ENCODE data around the gene SH3YL1. TPM values are rescaled to one million over a fixed set of nuclear protein-coding genes. Genes with fewer than 3 reads are reported as not detected.

The SH3YL1 gene
- polyA plus RNA-seq, 1 donor = 119 TPM

DNA sequence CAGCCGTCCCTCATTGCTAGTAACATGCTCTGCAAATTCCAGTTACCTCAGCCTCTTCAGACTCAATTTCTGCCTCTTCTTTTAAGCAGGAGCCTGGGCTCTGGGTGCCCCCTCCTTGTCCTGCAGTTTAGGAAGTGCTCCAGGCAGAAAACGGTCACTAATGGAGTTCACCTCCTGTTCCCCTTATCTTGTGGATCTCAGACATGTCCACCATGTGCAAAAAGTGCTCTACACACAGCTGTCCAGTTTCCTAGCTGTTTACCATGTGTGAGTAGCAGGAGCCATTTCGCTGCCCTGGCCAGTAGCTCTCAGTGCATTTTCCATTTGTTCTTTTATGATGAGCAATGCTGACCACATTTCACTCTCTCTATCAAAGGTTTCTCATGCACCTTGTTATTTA is 4.9 kb downstream of the SH3YL1 start:
- WGBS (ENCODE audit: insufficient coverage, low lambda C conversion rate) = no CpG with 5 or more reads among the region's 3 CpGs
- Histone ChIP-seq H3K4me3 (ENCODE audit: low read length) (no peak overlapping the region), H3K36me3 (ENCODE audit: control insufficient read depth, insufficient read depth, low read length) (no peaks in the 10 kb centered on the region), H3K27ac (ENCODE audit: low read length) (no peak overlapping the region), H3K27me3 (ENCODE audit: control insufficient read depth, insufficient read depth, low read length) (no peaks in the 10 kb centered on the region), H3K4me1 (ENCODE audit: control insufficient read depth, insufficient read depth, low read length) (peaks cover 15% of the 10 kb centered on the region), H3K9me3 (ENCODE audit: control insufficient read depth, low read depth, low read length) (no peaks in the 10 kb centered on the region)
- DNase-seq = no peak

GRCh38 chr2:257842-258241 is 6.0 kb downstream of the SH3YL1 start:
- Histone ChIP-seq H3K4me1 (ENCODE audit: control insufficient read depth, insufficient read depth, low read length) (peaks cover 15% of the 10 kb centered on the region), H3K9me3 (ENCODE audit: control insufficient read depth, low read depth, low read length) (no peaks in the 10 kb centered on the region), H3K27ac (ENCODE audit: low read length) (no peak overlapping the region), H3K4me3 (ENCODE audit: low read length) (no peak overlapping the region), H3K27me3 (ENCODE audit: control insufficient read depth, insufficient read depth, low read length) (no peaks in the 10 kb centered on the region), H3K36me3 (ENCODE audit: control insufficient read depth, insufficient read depth, low read length) (no peaks in the 10 kb centered on the region)
- WGBS (ENCODE audit: insufficient coverage, low lambda C conversion rate) = no CpG with 5 or more reads among the region's 2 CpGs
- DNase-seq = no peak

GRCh38 chr2:257429-257828 is 6.4 kb downstream of the SH3YL1 start:
- H3K27me3 ChIP-seq (ENCODE audit: control insufficient read depth, insufficient read depth, low read length) = no peaks in the 10 kb centered on the region
- H3K27ac ChIP-seq (ENCODE audit: low read length) = no peak overlapping the region
- peaks cover 15% of the 10 kb centered on the region for H3K4me1 ChIP-seq (ENCODE audit: control insufficient read depth, insufficient read depth, low read length)
- peaks cover 4% of the 10 kb centered on the region for H3K36me3 ChIP-seq (ENCODE audit: control insufficient read depth, insufficient read depth, low read length)
- H3K9me3 ChIP-seq (ENCODE audit: control insufficient read depth, low read depth, low read length) = no peaks in the 10 kb centered on the region
- no CpG with 5 or more reads among the region's 3 CpGs for WGBS (ENCODE audit: insufficient coverage, low lambda C conversion rate)
- DNase-seq = no peak
- no peak overlapping the region for H3K4me3 ChIP-seq (ENCODE audit: low read length)

GRCh38 chr2:256094-256493 is 7.7 kb downstream of the SH3YL1 start:
- H3K36me3 ChIP-seq (ENCODE audit: control insufficient read depth, insufficient read depth, low read length) = peaks cover 17% of the 10 kb centered on the region
- H3K4me3 ChIP-seq (ENCODE audit: low read length) = no peak overlapping the region
- DNase-seq = no peak
- no peak overlapping the region for H3K27ac ChIP-seq (ENCODE audit: low read length)
- H3K27me3 ChIP-seq (ENCODE audit: control insufficient read depth, insufficient read depth, low read length) = no peaks in the 10 kb centered on the region
- WGBS (ENCODE audit: insufficient coverage, low lambda C conversion rate) = 100% methylated on average over 2 of the region's 3 CpGs
- H3K4me1 ChIP-seq (ENCODE audit: control insufficient read depth, insufficient read depth, low read length) = peaks cover 10% of the 10 kb centered on the region
- H3K9me3 ChIP-seq (ENCODE audit: control insufficient read depth, low read depth, low read length) = no peaks in the 10 kb centered on the region

DNA sequence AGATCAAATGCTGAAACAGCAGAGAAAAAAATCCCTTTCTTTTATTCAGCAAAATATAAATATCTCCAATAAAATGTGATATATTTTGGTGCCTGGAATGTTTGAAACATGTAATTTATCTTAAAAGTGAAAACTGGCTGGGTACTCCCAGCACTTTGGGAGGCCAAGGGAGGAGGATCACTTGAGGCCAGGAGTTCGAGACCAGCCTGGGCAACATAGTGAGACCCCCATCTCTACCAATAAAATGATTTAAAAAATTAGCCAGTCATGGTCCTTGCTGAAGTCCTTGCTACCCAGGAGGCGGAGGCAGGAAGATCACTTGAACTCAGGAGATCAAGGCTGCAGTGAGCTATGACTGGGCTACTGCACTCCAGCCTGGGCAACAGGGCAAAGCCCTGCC is 8.6 kb downstream of the SH3YL1 start:
- Histone ChIP-seq H3K27me3 (ENCODE audit: control insufficient read depth, insufficient read depth, low read length) (no peaks in the 10 kb centered on the region), H3K4me3 (ENCODE audit: low read length) (no peak overlapping the region), H3K9me3 (ENCODE audit: control insufficient read depth, low read depth, low read length) (no peaks in the 10 kb centered on the region), H3K27ac (ENCODE audit: low read length) (no peak overlapping the region), H3K36me3 (ENCODE audit: control insufficient read depth, insufficient read depth, low read length) (peaks cover 21% of the 10 kb centered on the region), H3K4me1 (ENCODE audit: control insufficient read depth, insufficient read depth, low read length) (peaks cover 3% of the 10 kb centered on the region)
- 100% methylated on average over 1 of the region's 2 CpGs for WGBS (ENCODE audit: insufficient coverage, low lambda C conversion rate)
- no peak for DNase-seq

- Histone ChIP-seq H3K4me1 (ENCODE audit: control insufficient read depth, insufficient read depth, low read length) (no peaks in the 10 kb centered on the region), H3K27me3 (ENCODE audit: control insufficient read depth, insufficient read depth, low read length) (no peaks in the 10 kb centered on the region), H3K9me3 (ENCODE audit: control insufficient read depth, low read depth, low read length) (no peaks in the 10 kb centered on the region), H3K4me3 (ENCODE audit: low read length) (no peak overlapping the region), H3K36me3 (ENCODE audit: control insufficient read depth, insufficient read depth, low read length) (peaks cover 28% of the 10 kb centered on the region), H3K27ac (ENCODE audit: low read length) (no peak overlapping the region)
- no CpG with 5 or more reads among the region's 7 CpGs for WGBS (ENCODE audit: insufficient coverage, low lambda C conversion rate)
- no peak for DNase-seq
These were observed 9.6 kb downstream of the SH3YL1 start for GRCh38 chr2:254241-254640.

DNA sequence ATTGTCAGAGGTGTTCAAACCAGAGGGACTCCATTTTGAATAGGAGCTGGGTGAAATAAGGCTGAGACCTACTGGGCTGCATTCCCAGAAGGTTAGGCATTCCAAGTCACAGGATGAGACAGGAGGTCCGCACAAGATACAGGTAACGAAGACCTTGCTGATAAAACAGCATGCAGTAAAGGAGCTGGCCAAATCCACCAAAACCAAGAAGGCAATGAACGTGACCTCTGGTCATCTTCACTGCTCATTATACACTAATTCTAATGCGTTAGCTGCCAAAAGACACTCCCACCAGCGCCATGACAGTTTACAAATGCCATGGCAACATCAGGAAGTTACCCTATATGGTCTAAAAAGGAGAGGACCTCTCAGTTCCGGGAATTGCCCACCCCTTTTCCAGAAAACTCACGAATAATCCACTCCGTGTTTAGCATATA is 10.6 kb downstream of the SH3YL1 start:
- 100% methylated on average over 1 of the region's 8 CpGs for WGBS (ENCODE audit: insufficient coverage, low lambda C conversion rate)
- H3K4me3 ChIP-seq (ENCODE audit: low read length) = no peak overlapping the region
- H3K27ac ChIP-seq (ENCODE audit: low read length) = no peak overlapping the region
- H3K9me3 ChIP-seq (ENCODE audit: control insufficient read depth, low read depth, low read length) = no peaks in the 10 kb centered on the region
- H3K27me3 ChIP-seq (ENCODE audit: control insufficient read depth, insufficient read depth, low read length) = no peaks in the 10 kb centered on the region
- DNase-seq = no peak
- peaks cover 33% of the 10 kb centered on the region for H3K36me3 ChIP-seq (ENCODE audit: control insufficient read depth, insufficient read depth, low read length)
- H3K4me1 ChIP-seq (ENCODE audit: control insufficient read depth, insufficient read depth, low read length) = no peaks in the 10 kb centered on the region

DNA sequence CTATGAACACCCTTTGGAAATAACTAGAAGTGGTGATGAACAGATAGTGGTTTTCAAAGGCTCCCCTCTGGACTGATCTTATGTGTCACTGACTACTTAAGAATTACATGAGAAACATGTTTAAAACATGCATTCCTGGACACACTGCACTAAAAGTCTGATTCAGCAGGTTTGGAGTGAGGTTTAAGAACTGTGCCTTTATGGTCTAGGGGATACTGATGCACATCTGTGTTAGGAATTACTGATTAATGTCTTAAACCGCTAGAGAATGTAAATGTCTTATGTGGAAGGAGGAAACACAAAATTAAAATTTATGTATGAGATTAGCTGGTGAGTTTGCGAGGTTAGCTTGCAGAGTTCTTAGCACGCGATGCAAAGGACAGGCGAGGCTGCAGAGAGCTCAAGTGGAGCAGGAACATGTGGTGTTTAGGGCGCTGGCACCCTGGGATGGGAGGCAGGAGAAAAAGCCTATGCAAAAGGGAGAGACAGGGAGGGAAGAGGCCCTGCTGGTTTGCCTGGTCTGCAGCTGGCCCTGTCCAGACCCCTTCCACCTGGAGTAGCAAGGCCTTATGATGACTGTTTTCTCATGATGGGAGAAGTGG is 11.7 kb downstream of the SH3YL1 start:
- no peak for DNase-seq
- WGBS (ENCODE audit: insufficient coverage, low lambda C conversion rate) = 80% methylated on average over 1 of the region's 6 CpGs
- no peaks in the 10 kb centered on the region for H3K9me3 ChIP-seq (ENCODE audit: control insufficient read depth, low read depth, low read length)

DNA sequence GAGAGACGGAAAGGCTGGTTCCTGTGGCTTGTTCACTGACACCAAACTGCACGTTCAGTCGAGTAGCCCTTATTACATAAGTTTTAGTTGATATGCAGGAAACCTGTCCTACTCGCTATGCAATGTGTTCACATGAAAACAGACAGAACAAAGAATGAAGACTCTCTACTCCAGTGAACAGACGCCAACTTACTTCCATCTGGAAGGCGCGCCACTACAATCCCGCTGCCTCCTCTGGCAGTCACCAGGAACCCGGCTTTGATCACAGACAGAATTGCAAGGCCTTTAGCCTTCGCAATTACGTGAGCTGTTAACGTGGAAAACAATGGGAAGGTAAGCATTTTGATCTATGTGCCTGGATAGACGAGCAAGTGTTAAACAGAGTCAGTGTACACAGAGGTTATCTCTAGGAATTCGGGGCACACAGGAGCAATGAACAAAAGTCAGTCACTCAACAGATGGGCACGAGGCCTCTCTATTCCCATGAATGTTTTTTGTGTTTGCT is 14.2 kb downstream of the SH3YL1 start:
- 73% methylated on average over 2 of the region's 15 CpGs for WGBS (ENCODE audit: insufficient coverage, low lambda C conversion rate)
- no peaks in the 10 kb centered on the region for H3K27me3 ChIP-seq (ENCODE audit: control insufficient read depth, insufficient read depth, low read length)
- no peak overlapping the region for H3K4me3 ChIP-seq (ENCODE audit: low read length)
- H3K4me1 ChIP-seq (ENCODE audit: control insufficient read depth, insufficient read depth, low read length) = no peaks in the 10 kb centered on the region
- no peaks in the 10 kb centered on the region for H3K9me3 ChIP-seq (ENCODE audit: control insufficient read depth, low read depth, low read length)
- H3K27ac ChIP-seq (ENCODE audit: low read length) = no peak overlapping the region
- H3K36me3 ChIP-seq (ENCODE audit: control insufficient read depth, insufficient read depth, low read length) = peaks cover 51% of the 10 kb centered on the region
- DNase-seq = no peak

More for the DNA sequence above, 11.7 kb downstream of the SH3YL1 start:
- Histone ChIP-seq H3K27ac (ENCODE audit: low read length) (no peak overlapping the region), H3K36me3 (ENCODE audit: control insufficient read depth, insufficient read depth, low read length) (peaks cover 37% of the 10 kb centered on the region), H3K4me3 (ENCODE audit: low read length) (no peak overlapping the region), H3K4me1 (ENCODE audit: control insufficient read depth, insufficient read depth, low read length) (no peaks in the 10 kb centered on the region), H3K27me3 (ENCODE audit: control insufficient read depth, insufficient read depth, low read length) (no peaks in the 10 kb centered on the region)

DNA sequence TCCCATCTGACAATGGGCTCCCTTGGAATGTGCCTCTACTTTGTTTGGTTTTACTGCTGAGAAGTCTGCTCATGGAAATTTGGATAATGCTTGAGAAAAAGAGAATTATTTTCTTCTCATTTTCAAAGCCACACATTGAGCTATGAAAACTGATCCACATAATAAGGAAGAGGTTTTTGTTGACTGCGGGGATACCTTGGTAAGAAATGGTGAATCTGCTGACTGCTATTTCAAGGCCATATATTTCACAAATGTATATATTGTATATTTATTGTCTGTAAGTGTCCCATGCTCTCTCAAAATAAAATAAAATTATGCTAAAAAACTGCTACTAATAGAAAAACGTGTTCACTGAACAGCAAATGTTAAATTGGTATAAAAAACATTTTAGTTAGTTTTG is 15.1 kb downstream of the SH3YL1 start:
- H3K4me1 ChIP-seq (ENCODE audit: control insufficient read depth, insufficient read depth, low read length) = no peaks in the 10 kb centered on the region
- H3K4me3 ChIP-seq (ENCODE audit: low read length) = no peak overlapping the region
- H3K27me3 ChIP-seq (ENCODE audit: control insufficient read depth, insufficient read depth, low read length) = no peaks in the 10 kb centered on the region
- 100% methylated on average over 1 of the region's 2 CpGs for WGBS (ENCODE audit: insufficient coverage, low lambda C conversion rate)
- H3K36me3 ChIP-seq (ENCODE audit: control insufficient read depth, insufficient read depth, low read length) = peaks cover 56% of the 10 kb centered on the region
- no peaks in the 10 kb centered on the region for H3K9me3 ChIP-seq (ENCODE audit: control insufficient read depth, low read depth, low read length)
- no peak overlapping the region for H3K27ac ChIP-seq (ENCODE audit: low read length)
- no peak for DNase-seq

GRCh38 chr2:246489-247144 is 17.2 kb downstream of the SH3YL1 start:
- DNase-seq = peak; percentile 23 to 36
- Histone ChIP-seq H3K4me1 (ENCODE audit: control insufficient read depth, insufficient read depth, low read length) (no peaks in the 10 kb centered on the region), H3K36me3 (ENCODE audit: control insufficient read depth, insufficient read depth, low read length) (peaks cover 50% of the 10 kb centered on the region), H3K9me3 (ENCODE audit: control insufficient read depth, low read depth, low read length) (no peaks in the 10 kb centered on the region), H3K27ac (ENCODE audit: low read length) (no peak overlapping the region), H3K27me3 (ENCODE audit: control insufficient read depth, insufficient read depth, low read length) (no peaks in the 10 kb centered on the region), H3K4me3 (ENCODE audit: low read length) (no peak overlapping the region)
- 100% methylated on average over 1 of the region's 6 CpGs for WGBS (ENCODE audit: insufficient coverage, low lambda C conversion rate)
